PC-3 (cell line): ENCODE data around the gene BUD31.

ENCODE experiments used
- CTCF ChIP-seq: fragments of 300-600 bp; sonication (generic); conservative IDR thresholded peaks from 2 replicates; pipeline ENCODE4 v1.5.1; 2017; ENCODE audit warnings: antibody characterized with exemption, low read depth, mild to moderate bottlenecking, low read length
- EZH2 ChIP-seq: fragments of 300-600 bp; sonication (generic); IDR thresholded peaks from one replicate; pipeline ENCODE4 v1.6.1; 2017; ENCODE audit warnings: antibody characterized with exemption, mild to moderate bottlenecking, low read length; ENCODE audit not compliant: unreplicated experiment

- TF ChIP-seq CTCF (no peak), EZH2 (no peak)
Measured at GRCh38 chr7:99418260-99418659, 9.5 kb downstream of the BUD31 start.
